ENCODE measurements around the gene PLXNA2.

PLXNA2 gene

GRCh38 chr1:208078752-208079151 lies 165.4 kb downstream of the PLXNA2 start:
- DNase-seq (ENCODE audit: extremely low read depth in 1 of 2, low read depth in 1 of 2), result no peak

GRCh38 chr1:208077232-208078075 lies 166.7 kb downstream of the PLXNA2 start:
- no peak for DNase-seq (ENCODE audit: extremely low read depth in 1 of 2, low read depth in 1 of 2)

- no peak for DNase-seq (ENCODE audit: extremely low read depth in 1 of 2, low read depth in 1 of 2)
Measured at GRCh38 chr1:208074353-208074752, 169.8 kb downstream of the PLXNA2 start.

- DNase-seq (ENCODE audit: extremely low read depth in 1 of 2, low read depth in 1 of 2), result no peak
Measured at GRCh38 chr1:208071435-208072031, 172.7 kb downstream of the PLXNA2 start.

GRCh38 chr1:208069908-208070307 lies 174.3 kb downstream of the PLXNA2 start:
- DNase-seq (ENCODE audit: extremely low read depth in 1 of 2, low read depth in 1 of 2), result no peak

- no peak for DNase-seq (ENCODE audit: extremely low read depth in 1 of 2, low read depth in 1 of 2)
Measured at GRCh38 chr1:208069317-208069716, 174.9 kb downstream of the PLXNA2 start.

GRCh38 chr1:208068908-208069307 lies 175.3 kb downstream of the PLXNA2 start:
- DNase-seq (ENCODE audit: extremely low read depth in 1 of 2, low read depth in 1 of 2), result no peak

GRCh38 chr1:208068407-208068806 lies 175.8 kb downstream of the PLXNA2 start:
- DNase-seq (ENCODE audit: extremely low read depth in 1 of 2, low read depth in 1 of 2), result no peak

GRCh38 chr1:208066583-208066982 lies 177.6 kb downstream of the PLXNA2 start:
- no peak for DNase-seq (ENCODE audit: extremely low read depth in 1 of 2, low read depth in 1 of 2)

- no peak for DNase-seq (ENCODE audit: extremely low read depth in 1 of 2, low read depth in 1 of 2)
Measured at GRCh38 chr1:208065862-208066261, 178.3 kb downstream of the PLXNA2 start.

- no peak for DNase-seq (ENCODE audit: extremely low read depth in 1 of 2, low read depth in 1 of 2)
Measured at GRCh38 chr1:208061632-208062031, 182.6 kb downstream of the PLXNA2 start.

- no peak for DNase-seq (ENCODE audit: extremely low read depth in 1 of 2, low read depth in 1 of 2)
Measured at GRCh38 chr1:208061118-208061517, 183.1 kb downstream of the PLXNA2 start.

- no peak for DNase-seq (ENCODE audit: extremely low read depth in 1 of 2, low read depth in 1 of 2)
Measured at GRCh38 chr1:208060215-208060869, 183.8 kb downstream of the PLXNA2 start.

- no peak for DNase-seq (ENCODE audit: extremely low read depth in 1 of 2, low read depth in 1 of 2)
Measured at GRCh38 chr1:208059409-208060001, 184.7 kb downstream of the PLXNA2 start.

- no peak for DNase-seq (ENCODE audit: extremely low read depth in 1 of 2, low read depth in 1 of 2)
Measured at GRCh38 chr1:208058756-208059155, 185.4 kb downstream of the PLXNA2 start.

GRCh38 chr1:208058267-208058666 lies 185.9 kb downstream of the PLXNA2 start:
- DNase-seq (ENCODE audit: extremely low read depth in 1 of 2, low read depth in 1 of 2), result no peak

- DNase-seq (ENCODE audit: extremely low read depth in 1 of 2, low read depth in 1 of 2), result no peak
Measured at GRCh38 chr1:208057056-208057455, 187.1 kb downstream of the PLXNA2 start.

GRCh38 chr1:208055535-208055934 lies 188.6 kb downstream of the PLXNA2 start:
- no peak for DNase-seq (ENCODE audit: extremely low read depth in 1 of 2, low read depth in 1 of 2)

- DNase-seq (ENCODE audit: extremely low read depth in 1 of 2, low read depth in 1 of 2), result no peak
Measured at GRCh38 chr1:208054911-208055379, 189.2 kb downstream of the PLXNA2 start.

- DNase-seq (ENCODE audit: extremely low read depth in 1 of 2, low read depth in 1 of 2), result no peak
Measured at GRCh38 chr1:208054485-208054884, 189.7 kb downstream of the PLXNA2 start.

- DNase-seq (ENCODE audit: extremely low read depth in 1 of 2, low read depth in 1 of 2), result no peak
Measured at GRCh38 chr1:208053661-208054060, 190.5 kb downstream of the PLXNA2 start.
